B cell (primary cell): ENCODE measurements around the gene AP4E1.

Experiments used
- EZH2 ChIP-seq: IDR thresholded peaks from 2 replicates; pipeline ENCODE4 v1.6.1; 2012; ENCODE audit warnings: borderline replicate concordance, low read depth, mild to moderate bottlenecking, moderate library complexity, low read length; ENCODE audit not compliant: insufficient read depth, poor library complexity, severe bottlenecking
- TF ChIP-seq, protein P1 (sequence below): fragments of 200-600 bp; IDR thresholded peaks from one replicate; pipeline ENCODE4 v1.8.0; 2022; ENCODE audit warnings: antibody characterized with exemption, mild to moderate bottlenecking

DNA sequence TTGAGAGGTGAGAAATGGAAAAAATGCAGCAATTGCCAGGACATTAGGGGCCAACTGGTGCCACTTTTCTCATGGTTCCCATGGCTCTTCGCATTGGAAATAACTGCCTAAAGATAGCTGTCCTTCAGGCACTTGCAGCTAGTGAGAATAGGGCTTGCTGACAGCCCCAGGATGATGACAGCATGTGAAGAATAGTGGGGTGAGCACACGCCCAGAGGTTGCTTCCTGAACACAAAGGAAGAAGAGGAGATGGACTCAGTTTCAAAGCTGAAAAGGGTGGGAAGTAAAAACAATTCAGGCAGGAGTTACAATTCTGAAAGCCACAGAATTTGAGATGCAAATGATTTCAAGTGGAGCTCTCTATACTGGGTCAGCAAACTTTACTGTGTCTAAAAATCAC is 140.6 kb downstream of the AP4E1 start:
- TF ChIP-seq, protein P1, sequence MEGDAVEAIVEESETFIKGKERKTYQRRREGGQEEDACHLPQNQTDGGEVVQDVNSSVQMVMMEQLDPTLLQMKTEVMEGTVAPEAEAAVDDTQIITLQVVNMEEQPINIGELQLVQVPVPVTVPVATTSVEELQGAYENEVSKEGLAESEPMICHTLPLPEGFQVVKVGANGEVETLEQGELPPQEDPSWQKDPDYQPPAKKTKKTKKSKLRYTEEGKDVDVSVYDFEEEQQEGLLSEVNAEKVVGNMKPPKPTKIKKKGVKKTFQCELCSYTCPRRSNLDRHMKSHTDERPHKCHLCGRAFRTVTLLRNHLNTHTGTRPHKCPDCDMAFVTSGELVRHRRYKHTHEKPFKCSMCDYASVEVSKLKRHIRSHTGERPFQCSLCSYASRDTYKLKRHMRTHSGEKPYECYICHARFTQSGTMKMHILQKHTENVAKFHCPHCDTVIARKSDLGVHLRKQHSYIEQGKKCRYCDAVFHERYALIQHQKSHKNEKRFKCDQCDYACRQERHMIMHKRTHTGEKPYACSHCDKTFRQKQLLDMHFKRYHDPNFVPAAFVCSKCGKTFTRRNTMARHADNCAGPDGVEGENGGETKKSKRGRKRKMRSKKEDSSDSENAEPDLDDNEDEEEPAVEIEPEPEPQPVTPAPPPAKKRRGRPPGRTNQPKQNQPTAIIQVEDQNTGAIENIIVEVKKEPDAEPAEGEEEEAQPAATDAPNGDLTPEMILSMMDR: no peak
- no peak for TF ChIP-seq EZH2
